HEK293 (cell line): Measurements from ENCODE around the gene PCNA.

ENCODE experiments used
- BCL11B ChIP-seq: fragments of 450-650 bp; formaldehyde crosslinking; IDR thresholded peaks from 2 replicates; pipeline ENCODE4 v1.5.1; 2016; ENCODE audit warnings: low read depth, missing biosample characterization, missing genetic modification characterization
- GLI2 ChIP-seq: fragments of 450-650 bp; formaldehyde crosslinking; IDR thresholded peaks from 2 replicates; pipeline ENCODE4; 2017; ENCODE audit warnings: missing biosample characterization, missing genetic modification characterization, low read depth, borderline replicate concordance
- GLIS1 ChIP-seq: fragments of 450-650 bp; formaldehyde crosslinking; IDR thresholded peaks from 2 replicates; pipeline ENCODE4 v1.5.1; 2016; ENCODE audit warnings: missing biosample characterization, missing genetic modification characterization
- GLIS2 ChIP-seq: fragments of 450-650 bp; formaldehyde crosslinking; IDR thresholded peaks from 2 replicates; pipeline ENCODE4 v1.5.1; 2016; ENCODE audit warnings: missing biosample characterization, missing genetic modification characterization
- INSM2 ChIP-seq: fragments of 450-650 bp; formaldehyde crosslinking; IDR thresholded peaks from 2 replicates; pipeline ENCODE4 v1.5.1; 2016; ENCODE audit warnings: missing biosample characterization, missing genetic modification characterization
- KLF1 ChIP-seq: fragments of 450-650 bp; formaldehyde crosslinking; IDR thresholded peaks from 2 replicates; pipeline ENCODE4 v1.5.1; 2016; ENCODE audit warnings: missing biosample characterization, missing genetic modification characterization
- MEIS1 ChIP-seq: sonication (generic); formaldehyde crosslinking; IDR thresholded peaks from 2 replicates; pipeline ENCODE4 v1.8.1; 2022; ENCODE audit warnings: missing genetic modification reagents, mild to moderate bottlenecking, borderline replicate concordance
- TCF7L2 ChIP-seq: IDR thresholded peaks from 2 replicates; pipeline ENCODE4 v1.6.1; 2011; ENCODE audit warnings: low read depth, mild to moderate bottlenecking, inconsistent platforms, low read length, moderate library complexity, borderline replicate concordance
- ZBTB10 ChIP-seq: fragments of 450-650 bp; formaldehyde crosslinking; IDR thresholded peaks from 2 replicates; pipeline ENCODE4 v1.5.1; 2016; ENCODE audit warnings: missing biosample characterization, missing genetic modification characterization
- ZBTB21 ChIP-seq: fragments of 450-650 bp; formaldehyde crosslinking; IDR thresholded peaks from 2 replicates; pipeline ENCODE4 v1.5.1; 2017; ENCODE audit warnings: missing biosample characterization, missing genetic modification characterization
- ZBTB7A ChIP-seq: fragments of 450-650 bp; formaldehyde crosslinking; IDR thresholded peaks from 2 replicates; pipeline ENCODE4 v1.5.1; 2016; ENCODE audit warnings: low read depth, missing biosample characterization, missing genetic modification characterization
- ZEB2 ChIP-seq: fragments of 450-650 bp; formaldehyde crosslinking; IDR thresholded peaks from 2 replicates; pipeline ENCODE4 v1.5.1; 2016; ENCODE audit warnings: missing biosample characterization, missing genetic modification characterization
- ZFHX2 ChIP-seq: fragments of 450-650 bp; formaldehyde crosslinking; conservative IDR thresholded peaks from 2 replicates; pipeline ENCODE4 v1.5.1; 2016; ENCODE audit warnings: missing biosample characterization, missing genetic modification characterization
- ZFP37 ChIP-seq: fragments of 450-650 bp; formaldehyde crosslinking; IDR thresholded peaks from 2 replicates; pipeline ENCODE4 v1.5.1; 2016; ENCODE audit warnings: missing biosample characterization, missing genetic modification characterization
- ZIC2 ChIP-seq: fragments of 450-650 bp; formaldehyde crosslinking; IDR thresholded peaks from 2 replicates; pipeline ENCODE4 v1.5.1; 2016; ENCODE audit warnings: missing biosample characterization, missing genetic modification characterization
- ZNF121 ChIP-seq: fragments of 450-650 bp; formaldehyde crosslinking; IDR thresholded peaks from 2 replicates; pipeline ENCODE4 v1.5.1; 2016; ENCODE audit warnings: missing biosample characterization, missing genetic modification characterization
- ZNF19 ChIP-seq: fragments of 450-650 bp; formaldehyde crosslinking; IDR thresholded peaks from 2 replicates; pipeline ENCODE4; 2016; ENCODE audit warnings: missing biosample characterization, missing genetic modification characterization, low read depth
- ZNF239 ChIP-seq: fragments of 450-650 bp; formaldehyde crosslinking; IDR thresholded peaks from 2 replicates; pipeline ENCODE4 v1.5.1; 2016; ENCODE audit warnings: missing biosample characterization, missing genetic modification characterization
- ZNF302 ChIP-seq: fragments of 450-650 bp; formaldehyde crosslinking; IDR thresholded peaks from 2 replicates; pipeline ENCODE4 v1.5.1; 2016; ENCODE audit warnings: missing biosample characterization, missing genetic modification characterization, low read depth
- ZNF549 ChIP-seq: fragments of 450-650 bp; IDR thresholded peaks from 2 replicates; pipeline ENCODE4 v1.5.1; 2018; ENCODE audit warnings: missing biosample characterization, missing genetic modification characterization, mild to moderate bottlenecking, inconsistent platforms, moderate library complexity
- ZNF600 ChIP-seq: fragments of 450-650 bp; formaldehyde crosslinking; IDR thresholded peaks from 2 replicates; pipeline ENCODE4 v1.5.1; 2016; ENCODE audit warnings: missing biosample characterization, missing genetic modification characterization
- ZNF623 ChIP-seq: fragments of 450-650 bp; formaldehyde crosslinking; IDR thresholded peaks from 2 replicates; pipeline ENCODE4 v1.5.1; 2016; ENCODE audit warnings: missing biosample characterization, missing genetic modification characterization
- ZNF629 ChIP-seq: fragments of 450-650 bp; formaldehyde crosslinking; IDR thresholded peaks from 2 replicates; pipeline ENCODE4 v1.5.1; 2017; ENCODE audit warnings: missing biosample characterization, missing genetic modification characterization
- ZNF707 ChIP-seq: fragments of 450-650 bp; formaldehyde crosslinking; IDR thresholded peaks from 2 replicates; pipeline ENCODE4 v1.5.1; 2016; ENCODE audit warnings: missing biosample characterization, missing genetic modification characterization
- ZNF76 ChIP-seq: fragments of 450-650 bp; formaldehyde crosslinking; IDR thresholded peaks from 2 replicates; pipeline ENCODE4; 2016; ENCODE audit warnings: low read depth, missing biosample characterization, missing genetic modification characterization, borderline replicate concordance
- ZNF768 ChIP-seq: fragments of 450-650 bp; formaldehyde crosslinking; IDR thresholded peaks from 2 replicates; pipeline ENCODE4 v1.5.1; 2018; ENCODE audit warnings: missing biosample characterization, mild to moderate bottlenecking, missing genetic modification characterization
- ZSCAN23 ChIP-seq: fragments of 450-650 bp; formaldehyde crosslinking; IDR thresholded peaks from 2 replicates; pipeline ENCODE4 v1.5.1; 2016; ENCODE audit warnings: missing biosample characterization, missing genetic modification characterization
- TF ChIP-seq, protein P1 (sequence below): fragments of 450-650 bp; formaldehyde crosslinking; IDR thresholded peaks from 2 replicates; pipeline ENCODE4 v1.5.1; 2017; ENCODE audit warnings: missing biosample characterization, missing genetic modification characterization
- TF ChIP-seq, protein P2 (sequence below): fragments of 450-650 bp; formaldehyde crosslinking; IDR thresholded peaks from 2 replicates; pipeline ENCODE4 v1.5.1; 2016; ENCODE audit warnings: missing biosample characterization, missing genetic modification characterization
- TF ChIP-seq, protein P3 (sequence below): fragments of 450-650 bp; IDR thresholded peaks from 2 replicates; pipeline ENCODE4 v1.5.1; 2018; ENCODE audit warnings: missing biosample characterization, mild to moderate bottlenecking, missing genetic modification characterization
- TF ChIP-seq, protein P4 (sequence below): sonication (generic); formaldehyde crosslinking; IDR thresholded peaks from 2 replicates; pipeline ENCODE4 v1.8.1; 2022; ENCODE audit warnings: mild to moderate bottlenecking, moderate library complexity, missing genetic modification reagents

Gene PCNA

GRCh38 chr20:5119435-5120184 is at the start of gene PCNA (continued):
- peak; percentile 59 for TF ChIP-seq KLF1 (tag by site-specific recombination)
- TF ChIP-seq ZNF302 (tag by site-specific recombination): no peak
- TF ChIP-seq ZNF549: no peak
- peak; percentile 33; the same call in 1 of the 2 replicates for TF ChIP-seq TCF7L2
- TF ChIP-seq ZNF629 (tag by site-specific recombination): peak; percentile 92
- TF ChIP-seq MEIS1 (CRISPR knock-in tag): 0 out of 2 replicates have a peak, but pooled peaks have one; percentile 99
- TF ChIP-seq, protein P1, sequence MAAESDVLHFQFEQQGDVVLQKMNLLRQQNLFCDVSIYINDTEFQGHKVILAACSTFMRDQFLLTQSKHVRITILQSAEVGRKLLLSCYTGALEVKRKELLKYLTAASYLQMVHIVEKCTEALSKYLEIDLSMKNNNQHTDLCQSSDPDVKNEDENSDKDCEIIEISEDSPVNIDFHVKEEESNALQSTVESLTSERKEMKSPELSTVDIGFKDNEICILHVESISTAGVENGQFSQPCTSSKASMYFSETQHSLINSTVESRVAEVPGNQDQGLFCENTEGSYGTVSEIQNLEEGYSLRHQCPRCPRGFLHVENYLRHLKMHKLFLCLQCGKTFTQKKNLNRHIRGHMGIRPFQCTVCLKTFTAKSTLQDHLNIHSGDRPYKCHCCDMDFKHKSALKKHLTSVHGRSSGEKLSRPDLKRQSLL (tag by site-specific recombination): peak; percentile 94; the same call in 1 of the 2 replicates
- TF ChIP-seq ZSCAN23 (tag by site-specific recombination): peak; percentile 93
- peak; percentile 40; the same call in 1 of the 2 replicates for TF ChIP-seq GLIS1
- TF ChIP-seq, protein P2, sequence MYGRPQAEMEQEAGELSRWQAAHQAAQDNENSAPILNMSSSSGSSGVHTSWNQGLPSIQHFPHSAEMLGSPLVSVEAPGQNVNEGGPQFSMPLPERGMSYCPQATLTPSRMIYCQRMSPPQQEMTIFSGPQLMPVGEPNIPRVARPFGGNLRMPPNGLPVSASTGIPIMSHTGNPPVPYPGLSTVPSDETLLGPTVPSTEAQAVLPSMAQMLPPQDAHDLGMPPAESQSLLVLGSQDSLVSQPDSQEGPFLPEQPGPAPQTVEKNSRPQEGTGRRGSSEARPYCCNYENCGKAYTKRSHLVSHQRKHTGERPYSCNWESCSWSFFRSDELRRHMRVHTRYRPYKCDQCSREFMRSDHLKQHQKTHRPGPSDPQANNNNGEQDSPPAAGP (tag by site-specific recombination): peak; percentile 93
- peak; percentile 97 for TF ChIP-seq ZEB2 (tag by site-specific recombination)
- peak; percentile 78 for TF ChIP-seq ZIC2 (tag by site-specific recombination)
- no peak for TF ChIP-seq ZNF623 (tag by site-specific recombination)
- peak; percentile 87 for TF ChIP-seq GLIS2 (tag by site-specific recombination)
- no peak for TF ChIP-seq GLI2 (tag by site-specific recombination)
- no peak for TF ChIP-seq BCL11B (tag by site-specific recombination)
- TF ChIP-seq ZNF600: 0 out of 2 replicates have a peak, but pooled peaks have one; percentile 74
- no peak for TF ChIP-seq ZNF707 (tag by site-specific recombination)
- TF ChIP-seq ZNF121: no peak
- TF ChIP-seq ZNF76 (tag by site-specific recombination): peak; percentile 83
- TF ChIP-seq ZFHX2 (tag by site-specific recombination): peak; percentile 59; the same call in 1 of the 2 replicates
- TF ChIP-seq, protein P3, sequence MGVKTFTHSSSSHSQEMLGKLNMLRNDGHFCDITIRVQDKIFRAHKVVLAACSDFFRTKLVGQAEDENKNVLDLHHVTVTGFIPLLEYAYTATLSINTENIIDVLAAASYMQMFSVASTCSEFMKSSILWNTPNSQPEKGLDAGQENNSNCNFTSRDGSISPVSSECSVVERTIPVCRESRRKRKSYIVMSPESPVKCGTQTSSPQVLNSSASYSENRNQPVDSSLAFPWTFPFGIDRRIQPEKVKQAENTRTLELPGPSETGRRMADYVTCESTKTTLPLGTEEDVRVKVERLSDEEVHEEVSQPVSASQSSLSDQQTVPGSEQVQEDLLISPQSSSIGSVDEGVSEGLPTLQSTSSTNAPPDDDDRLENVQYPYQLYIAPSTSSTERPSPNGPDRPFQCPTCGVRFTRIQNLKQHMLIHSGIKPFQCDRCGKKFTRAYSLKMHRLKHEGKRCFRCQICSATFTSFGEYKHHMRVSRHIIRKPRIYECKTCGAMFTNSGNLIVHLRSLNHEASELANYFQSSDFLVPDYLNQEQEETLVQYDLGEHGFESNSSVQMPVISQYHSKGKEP (tag by site-specific recombination): no peak
- TF ChIP-seq ZBTB7A (tag by site-specific recombination): peak; percentile 92
- TF ChIP-seq, protein P4, sequence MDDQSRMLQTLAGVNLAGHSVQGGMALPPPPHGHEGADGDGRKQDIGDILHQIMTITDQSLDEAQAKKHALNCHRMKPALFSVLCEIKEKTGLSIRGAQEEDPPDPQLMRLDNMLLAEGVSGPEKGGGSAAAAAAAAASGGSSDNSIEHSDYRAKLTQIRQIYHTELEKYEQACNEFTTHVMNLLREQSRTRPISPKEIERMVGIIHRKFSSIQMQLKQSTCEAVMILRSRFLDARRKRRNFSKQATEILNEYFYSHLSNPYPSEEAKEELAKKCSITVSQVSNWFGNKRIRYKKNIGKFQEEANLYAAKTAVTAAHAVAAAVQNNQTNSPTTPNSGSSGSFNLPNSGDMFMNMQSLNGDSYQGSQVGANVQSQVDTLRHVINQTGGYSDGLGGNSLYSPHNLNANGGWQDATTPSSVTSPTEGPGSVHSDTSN: peak; percentile 68
- no peak for TF ChIP-seq ZBTB10 (tag by site-specific recombination)
- TF ChIP-seq ZNF19 (tag by site-specific recombination): no peak
- TF ChIP-seq ZNF768 (tag by site-specific recombination): no peak
- peak; percentile 70 for TF ChIP-seq ZBTB21 (tag by site-specific recombination)
- peak; percentile 62; the same call in 1 of the 2 replicates for TF ChIP-seq ZNF239
- peak; percentile 73; the same call in 1 of the 2 replicates for TF ChIP-seq INSM2 (tag by site-specific recombination)
- peak; percentile 93; the same call in 1 of the 2 replicates for TF ChIP-seq ZFP37
